Liver (tissue), 9 donors: Measurements from ENCODE around the gene PHLDB3. TPM values are rescaled to one million over a fixed set of nuclear protein-coding genes. Genes with fewer than 3 reads are reported as not detected.
A peak's percentile ranks its signal among the peaks of the same experiment; 100 is the strongest.

Experiments
- DNase-seq: peaks from one replicate; pipeline ENCODE4 v3.0.0-alpha.2; 2017; ENCODE audit warnings: low spot score
- H3K27ac ChIP-seq, 2 donors: one replicate each; pipeline ENCODE4 v1.7.0; 2013; ENCODE audit warnings: inconsistent platforms in 2 of 2, low read length in 2 of 2, control low read depth in 1 of 2, low read depth in 1 of 2, mild to moderate bottlenecking in 1 of 2
- H3K27me3 ChIP-seq, 4 donors: one replicate each; pipeline versions ENCODE4 v1.6.1 to v1.7.0; 2013; ENCODE audit warnings: low read length in 3 of 4, inconsistent platforms in 1 of 4, mild to moderate bottlenecking in 1 of 4, moderate library complexity in 1 of 4; ENCODE audit not compliant: control insufficient read depth in 4 of 4, insufficient read depth in 4 of 4
- H3K36me3 ChIP-seq, 4 donors: one replicate each; pipeline versions ENCODE4 v1.6.1 to v1.7.0; 2013; ENCODE audit warnings: low read length in 3 of 4, mild to moderate bottlenecking in 3 of 4, low read depth in 1 of 4, moderate library complexity in 1 of 4; ENCODE audit not compliant: control insufficient read depth in 4 of 4, insufficient read depth in 3 of 4
- H3K4me1 ChIP-seq, 4 donors: one replicate each; pipeline versions ENCODE4 v1.6.1 to v1.7.0; 2013; ENCODE audit warnings: low read length in 3 of 4, mild to moderate bottlenecking in 3 of 4, moderate library complexity in 1 of 4; ENCODE audit not compliant: control insufficient read depth in 4 of 4, insufficient read depth in 4 of 4
- H3K4me3 ChIP-seq, 3 donors: one replicate each; pipeline versions ENCODE4 v1.6.1 to v1.7.0; 2013; ENCODE audit warnings: low read length in 3 of 3, control low read depth in 1 of 3, low read depth in 1 of 3, mild to moderate bottlenecking in 1 of 3
- H3K9ac ChIP-seq, 2 donors: one replicate each; pipeline ENCODE4 v1.7.0; 2013; ENCODE audit warnings: low read length in 2 of 2, mild to moderate bottlenecking in 2 of 2, moderate library complexity in 2 of 2, control low read depth in 1 of 2, low read depth in 1 of 2
- H3K9me3 ChIP-seq, 4 donors: one replicate each; pipeline versions ENCODE4 v1.6.1 to v1.7.0; 2013; ENCODE audit warnings: low read length in 3 of 4; ENCODE audit not compliant: control insufficient read depth in 4 of 4
- FOXA1 ChIP-seq: IDR thresholded peaks from 2 replicates; pipeline ENCODE4 v1.6.1; 2016; ENCODE audit warnings: antibody characterized with exemption
- FOXA2 ChIP-seq: IDR thresholded peaks from 2 replicates; pipeline ENCODE4 v1.6.1; 2016; ENCODE audit warnings: antibody characterized with exemption
- GABPA ChIP-seq, 2 donors: IDR thresholded peaks in 1 of 2; conservative IDR thresholded peaks in 1 of 2; 2 replicates each; pipeline ENCODE4 v1.6.1; 2016; ENCODE audit warnings: antibody characterized with exemption in 2 of 2, mild to moderate bottlenecking in 1 of 2, moderate library complexity in 1 of 2
- HNF4A ChIP-seq, 2 donors: conservative IDR thresholded peaks; 2 replicates each; pipeline ENCODE4 v1.6.1; 2016; ENCODE audit warnings: antibody characterized with exemption in 2 of 2, mild to moderate bottlenecking in 2 of 2
- HNF4G ChIP-seq: IDR thresholded peaks from 2 replicates; pipeline ENCODE4 v1.6.1; 2016; ENCODE audit warnings: antibody characterized with exemption
- MAX ChIP-seq: IDR thresholded peaks from 2 replicates; pipeline ENCODE4 v1.6.1; 2016; ENCODE audit warnings: antibody characterized with exemption
- NR2F2 ChIP-seq: IDR thresholded peaks from 2 replicates; pipeline ENCODE4 v1.6.1; 2016; ENCODE audit warnings: antibody characterized with exemption
- RAD21 ChIP-seq, 2 donors: IDR thresholded peaks; 2 replicates each; pipeline ENCODE4 v1.6.1; 2016; ENCODE audit warnings: antibody characterized with exemption in 2 of 2, mild to moderate bottlenecking in 2 of 2
- REST ChIP-seq: IDR thresholded peaks from 2 replicates; pipeline ENCODE4 v1.6.1; 2016; ENCODE audit warnings: antibody characterized with exemption, mild to moderate bottlenecking
- RXRA ChIP-seq, 2 donors: IDR thresholded peaks; 2 replicates each; pipeline ENCODE4 v1.6.1; 2017 to 2018; ENCODE audit warnings: antibody characterized with exemption in 2 of 2, mild to moderate bottlenecking in 1 of 2
- SP1 ChIP-seq: IDR thresholded peaks from 2 replicates; pipeline ENCODE4 v1.6.1; 2018; ENCODE audit warnings: antibody characterized with exemption, mild to moderate bottlenecking
- WGBS: extraction: QIAGEN DNeasy Blood & Tissue Kit; methylation state at CpG from one replicate; pipeline ENCODE4 v1.1.7; 2013; 5-methylcytosine and 5-hydroxymethylcytosine counted together
- polyA plus RNA-seq, 2 donors: library from polyadenylated mRNA; stranded (reverse) in 1 of 2; unstranded in 1 of 2; fragments of 200-250 nt in 1 of 2; fragments of >200 nt in 1 of 2; fragmentation: Nextera tagmentation in 1 of 2; extraction: Ambion mirVana in 1 of 2; gene quantifications; one replicate each; pipeline versions ENCODE4 v1.2.1 to v1.2.3, GENCODE V29; 2013 to 2015
- total RNA-seq, 2 donors: library from RNA; depleted of rRNA; stranded (reverse); fragments of >200 nt; gene quantifications; one replicate each; pipeline ENCODE4 v1.2.3, GENCODE V29; 2014
- donor health status: healthy.
- donor health status: healthy.
- donor health status: healthy.
- donor health status: healthy.
- donor health status: healthy.

PHLDB3 gene
- total and polyA plus RNA-seq, 4 donors = 10.6 to 18.2 (median 11.7) TPM

- TF ChIP-seq HNF4A (conservative IDR thresholded peaks at IDR 0.05) = no peak
- no peak for TF ChIP-seq GABPA (IDR thresholded peaks at IDR 0.05 in 1 of 2, conservative IDR thresholded peaks at IDR 0.05 in 1 of 2)
- no peak overlapping the region for H3K9ac ChIP-seq
Observed at GRCh38 chr19:43433358-43433673, 71.2 kb downstream of the PHLDB3 start.

GRCh38 chr19:43430976-43431375, 73.6 kb downstream of the PHLDB3 start:
- DNase-seq = no peak
- no peak overlapping the region for H3K27ac ChIP-seq

More at GRCh38 chr19:43433358-43433673, 71.2 kb downstream of the PHLDB3 start:
- no peak for DNase-seq
- no peaks in the 10 kb centered on the region for H3K4me1 ChIP-seq
- no peaks in the 10 kb centered on the region for H3K9me3 ChIP-seq
- no peak overlapping the region for H3K27ac ChIP-seq
- no peak overlapping the region for H3K4me3 ChIP-seq
- H3K27me3 ChIP-seq = no peaks in the 10 kb centered on the region
- 96% methylated on average over 2 of the region's 2 CpGs for WGBS
- H3K36me3 ChIP-seq = no peaks in the 10 kb centered on the region

GRCh38 chr19:43430142-43430710, 74.3 kb downstream of the PHLDB3 start:
- Histone ChIP-seq H3K4me1 (no peaks in the 10 kb centered on the region), H3K27ac (no peak overlapping the region), H3K27me3 (no peaks in the 10 kb centered on the region), H3K9ac (no peak overlapping the region), H3K9me3 (no peaks in the 10 kb centered on the region), H3K4me3 (no peak overlapping the region), H3K36me3 (no peaks in the 10 kb centered on the region)
- 66% methylated on average over 6 of the region's 6 CpGs for WGBS
- no peak for TF ChIP-seq RAD21 (IDR thresholded peaks at IDR 0.05)
- peak; percentile 12 for TF ChIP-seq SP1
- no peak for TF ChIP-seq NR2F2
- TF ChIP-seq FOXA2 = no peak
- no peak for TF ChIP-seq RXRA (IDR thresholded peaks at IDR 0.05)
- no peak for DNase-seq

More at GRCh38 chr19:43430976-43431375, 73.6 kb downstream of the PHLDB3 start:
- H3K4me3 ChIP-seq = no peak overlapping the region
- no peaks in the 10 kb centered on the region for H3K4me1 ChIP-seq
- H3K36me3 ChIP-seq = no peaks in the 10 kb centered on the region
- WGBS = 88% methylated on average over 9 of the region's 9 CpGs
- TF ChIP-seq RAD21 (IDR thresholded peaks at IDR 0.05) (no peak), MAX (no peak), HNF4G (no peak), GABPA (IDR thresholded peaks at IDR 0.05 in 1 of 2, conservative IDR thresholded peaks at IDR 0.05 in 1 of 2) (no peak)
- H3K9me3 ChIP-seq = no peaks in the 10 kb centered on the region
- no peak overlapping the region for H3K9ac ChIP-seq
- H3K27me3 ChIP-seq = no peaks in the 10 kb centered on the region

- no peak for TF ChIP-seq HNF4G
- no peak for TF ChIP-seq REST
- no peak for TF ChIP-seq FOXA1
- TF ChIP-seq MAX = no peak
Observed at GRCh38 chr19:43429395-43429794, 75.2 kb downstream of the PHLDB3 start.

More at GRCh38 chr19:43429395-43429794, 75.2 kb downstream of the PHLDB3 start:
- DNase-seq = no peak
- Histone ChIP-seq H3K36me3 (no peaks in the 10 kb centered on the region), H3K27me3 (no peaks in the 10 kb centered on the region), H3K4me3 (no peak overlapping the region), H3K4me1 (no peaks in the 10 kb centered on the region), H3K9ac (no peak overlapping the region), H3K27ac (no peak overlapping the region), H3K9me3 (no peaks in the 10 kb centered on the region)
- 90% methylated on average over 7 of the region's 7 CpGs for WGBS
